HG03439 (cell line): ENCODE data around the gene EPC1.
"Not testable (repeated sequence)": the region's sequence is repeated elsewhere in the genome, so short reads cannot be mapped to it uniquely, and the experiment has no call there.

Experiments
- ATAC-seq: cut with Tn5 transposase; IDR thresholded peaks from one replicate; pipeline ENCODE4 v1.9.1; 2021; ENCODE audit warnings: mild to moderate bottlenecking, moderate library complexity; ENCODE audit not compliant: unreplicated experiment

Gene EPC1

DNA sequence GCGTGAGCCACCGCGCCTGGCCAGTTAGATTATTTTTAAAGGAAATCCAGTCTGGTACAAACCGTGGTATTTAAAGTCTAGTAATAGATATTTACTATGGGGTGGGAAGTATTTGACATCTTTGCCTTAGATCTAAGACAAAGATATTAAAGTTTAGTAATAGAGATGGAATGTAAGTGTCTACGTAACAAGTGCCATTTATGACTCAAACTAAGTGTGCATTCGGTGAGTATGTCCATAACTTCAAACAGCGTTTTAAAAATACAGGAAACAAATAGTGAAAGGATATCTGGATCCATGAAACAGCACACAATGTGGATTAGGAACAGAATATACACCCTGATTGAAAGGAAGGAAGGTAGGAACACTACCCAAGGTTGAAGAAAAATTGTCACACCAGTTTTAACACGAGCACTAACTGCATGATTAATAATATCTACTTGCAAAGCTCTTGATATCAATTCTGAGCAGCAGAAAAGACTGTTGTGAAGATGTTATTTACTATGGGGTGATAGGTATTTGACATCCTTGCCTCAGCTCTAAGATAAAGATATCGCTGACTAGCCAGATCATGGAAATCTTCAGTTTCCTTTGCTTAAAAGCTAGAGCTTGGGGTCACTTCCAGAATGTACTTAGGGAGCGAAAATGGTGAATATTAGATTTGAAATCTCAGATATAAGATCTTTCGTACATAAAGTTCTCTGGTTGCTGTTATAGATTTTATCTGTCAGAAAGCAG, 48.7 kb downstream of the EPC1 start:
- ATAC-seq, result no peak

GRCh38 chr10:32295027-32295426, 51.9 kb downstream of the EPC1 start:
- no peak for ATAC-seq

DNA sequence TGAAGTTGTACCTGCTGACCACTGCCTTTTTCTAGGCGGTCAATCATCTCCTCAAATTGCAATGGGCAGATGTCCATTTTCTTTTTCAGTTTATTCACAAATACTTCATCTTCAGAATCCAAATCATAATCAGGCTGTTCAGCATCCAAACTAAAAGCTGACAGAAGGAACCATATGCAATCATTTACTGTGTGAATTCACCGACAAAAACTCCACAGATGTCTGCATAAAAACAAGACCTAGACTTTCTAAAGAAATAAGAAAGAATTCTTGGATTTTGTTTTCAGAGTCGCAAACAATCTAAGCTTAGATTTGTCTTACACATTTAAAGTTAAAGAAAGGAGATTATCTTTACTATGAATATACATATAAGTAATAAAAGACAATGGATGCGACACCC, 53.4 kb downstream of the EPC1 start:
- no peak for ATAC-seq

GRCh38 chr10:32279795-32280194, 67.2 kb downstream of the EPC1 start:
- no peak for ATAC-seq

DNA sequence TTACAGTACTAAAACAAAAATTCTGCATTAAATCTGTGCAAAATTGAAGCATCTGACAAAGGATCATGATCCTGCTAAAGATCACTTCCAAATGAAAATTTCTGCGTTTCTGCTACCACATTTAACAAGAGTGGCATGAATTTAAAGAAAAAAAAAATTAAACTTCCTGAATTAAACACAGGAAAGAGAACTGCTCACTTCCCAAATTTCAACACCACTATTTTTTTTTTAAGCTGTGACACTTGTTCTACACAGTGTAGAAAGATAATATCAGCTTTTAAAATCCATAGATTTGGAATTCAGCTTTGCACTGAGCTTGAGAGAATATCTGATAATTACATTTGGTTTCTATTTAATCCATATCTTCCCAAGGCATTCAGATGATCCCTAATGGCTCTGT, 73.6 kb downstream of the EPC1 start:
- no peak for ATAC-seq

DNA sequence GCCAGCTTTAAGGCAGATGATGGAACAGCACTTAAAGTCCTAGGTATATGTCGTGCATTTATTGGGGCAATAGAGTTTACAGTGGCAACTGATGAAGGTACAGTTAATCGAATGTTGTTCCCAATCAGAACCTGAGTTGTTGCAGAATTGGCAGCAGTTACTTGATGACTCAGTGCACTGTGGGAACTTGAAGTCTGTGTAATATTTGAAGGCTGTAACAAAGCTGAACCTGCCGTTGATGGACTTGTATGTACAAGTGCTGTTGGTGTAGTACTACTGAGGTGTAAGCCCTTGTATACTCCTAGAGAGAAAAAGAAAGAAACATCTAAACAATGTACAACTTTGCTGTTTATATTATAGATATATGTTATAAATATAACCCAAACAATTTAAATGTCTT, 75.3 kb downstream of the EPC1 start:
- no peak for ATAC-seq

DNA sequence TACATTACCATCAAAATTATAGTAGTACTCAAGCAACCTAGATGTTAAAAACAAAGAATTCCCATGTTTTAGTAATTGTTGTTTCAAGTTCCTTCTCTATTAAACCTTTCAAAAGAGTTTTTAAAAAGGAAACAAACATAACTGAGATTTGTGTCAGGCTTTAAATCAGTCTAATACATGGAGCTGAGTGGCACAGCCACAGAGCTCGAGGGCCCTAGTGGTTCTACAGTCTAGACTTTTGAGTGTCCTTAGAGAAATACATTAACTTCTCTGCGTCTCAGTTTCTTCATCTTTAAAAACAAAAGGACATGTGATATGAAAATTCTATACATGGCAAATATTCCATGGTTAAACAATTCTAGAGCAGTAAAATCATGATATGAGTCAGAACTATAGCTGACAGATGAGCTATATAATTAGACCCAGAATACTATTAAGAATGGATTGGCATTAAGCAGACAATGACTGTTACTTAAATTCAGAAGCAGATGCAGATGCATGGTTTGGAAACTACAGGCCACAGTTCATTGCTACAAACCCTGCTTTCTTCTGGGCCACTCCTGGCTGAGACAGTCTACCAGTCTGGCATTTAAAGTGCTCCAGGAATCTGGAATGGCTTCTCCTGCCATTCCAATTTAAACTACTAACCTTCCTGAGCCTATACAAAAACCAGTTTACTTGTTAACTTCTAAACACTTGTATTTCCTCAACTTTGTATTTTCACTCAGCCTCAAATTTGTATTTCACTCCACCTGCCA, 77.4 kb downstream of the EPC1 start:
- no peak for ATAC-seq

DNA sequence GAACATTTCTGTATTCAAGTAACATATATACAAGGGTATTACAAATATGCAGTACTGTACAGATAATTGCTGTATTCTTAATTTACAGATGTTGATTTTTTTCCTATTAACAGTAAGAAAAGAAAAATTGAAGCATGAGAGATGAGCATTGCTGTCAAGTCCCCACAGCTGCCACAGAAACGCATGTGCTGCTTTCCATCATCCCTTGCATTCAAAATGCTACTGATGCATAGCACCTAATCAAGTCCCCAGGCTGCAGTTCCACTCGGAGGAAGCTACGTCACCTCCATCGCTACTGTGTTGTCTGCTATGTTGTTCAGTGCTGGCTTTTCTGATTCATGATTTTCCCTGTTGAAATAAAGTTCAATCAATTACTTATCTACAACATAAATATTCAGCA, 78.2 kb downstream of the EPC1 start:
- no peak for ATAC-seq

GRCh38 chr10:32266979-32267378, 80.0 kb downstream of the EPC1 start:
- no peak for ATAC-seq

DNA sequence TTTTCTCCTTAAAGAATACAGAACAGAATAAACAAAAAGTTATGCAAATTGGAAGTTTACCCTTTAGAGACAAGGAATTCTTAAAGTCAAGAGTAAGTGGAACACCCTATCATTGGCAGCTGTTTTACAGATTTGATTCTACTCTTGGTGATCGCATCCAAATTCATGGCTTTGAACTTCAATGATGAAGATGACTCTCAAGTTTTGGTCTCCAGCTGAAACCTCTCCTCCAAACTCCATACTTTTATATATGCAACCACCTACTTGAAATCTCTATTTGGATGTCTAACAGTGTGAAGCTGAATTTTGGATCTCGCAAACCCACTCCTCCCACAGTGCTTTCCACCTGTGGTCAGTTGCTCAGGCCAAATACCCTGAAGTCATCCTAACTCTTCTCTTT, 80.4 kb downstream of the EPC1 start:
- no peak for ATAC-seq

DNA sequence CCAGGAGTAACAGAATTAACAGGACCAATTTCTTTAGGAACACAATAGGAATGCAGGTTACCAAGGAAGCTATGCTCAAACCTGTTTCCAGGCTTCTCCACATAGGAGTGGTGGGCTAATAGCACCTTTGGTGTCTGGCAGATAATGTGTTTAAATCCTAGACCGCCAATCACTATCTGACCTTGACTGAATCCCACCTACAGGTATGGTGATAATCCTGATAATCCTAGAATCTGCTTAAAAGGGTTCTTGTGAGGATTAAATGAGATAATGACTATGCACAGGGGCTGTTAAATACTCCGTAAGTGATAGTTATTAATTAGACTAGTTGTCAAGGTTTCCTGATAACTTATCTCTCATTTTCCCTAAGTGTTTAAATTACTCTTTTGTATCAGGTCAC, 81.2 kb downstream of the EPC1 start:
- ATAC-seq, result no peak

DNA sequence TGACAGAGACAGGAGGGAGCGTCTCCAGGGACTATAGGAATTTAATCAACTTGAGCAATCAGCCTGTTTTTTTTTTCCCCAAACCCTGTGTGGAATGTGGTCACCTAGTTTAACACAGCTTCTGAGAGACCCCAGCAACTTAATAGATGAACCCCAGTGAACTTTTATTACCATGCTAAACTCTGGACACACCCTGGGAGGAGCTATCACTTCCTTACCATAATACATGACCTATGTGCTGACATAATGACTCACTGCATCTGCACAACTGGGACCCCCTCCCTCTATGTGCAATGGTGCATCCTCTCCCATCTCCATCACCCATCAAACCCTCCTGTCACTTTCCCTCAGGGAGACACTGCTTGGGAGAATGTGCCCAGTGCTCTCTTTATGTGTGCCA, 83.7 kb downstream of the EPC1 start:
- ATAC-seq, result no peak

DNA sequence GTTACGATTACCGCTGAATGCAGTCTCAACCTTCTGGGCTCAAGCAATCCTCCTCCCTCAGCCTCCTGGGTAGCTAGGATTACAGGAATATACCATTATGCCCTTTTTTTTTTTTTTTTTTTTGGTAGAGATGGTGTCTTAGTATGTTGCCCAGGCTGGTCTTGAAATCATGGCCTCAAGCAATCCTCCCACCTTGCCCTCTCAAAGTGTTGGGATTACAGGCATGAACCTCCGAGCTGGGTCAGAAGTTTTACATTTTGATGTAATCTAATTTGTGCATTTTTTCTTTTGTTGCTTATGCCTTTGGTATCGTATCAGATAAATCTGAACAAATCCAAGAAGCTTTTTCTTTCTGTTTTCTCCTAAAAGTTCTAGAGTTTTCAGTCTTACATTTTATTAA, 87.4 kb downstream of the EPC1 start:
- no peak for ATAC-seq

DNA sequence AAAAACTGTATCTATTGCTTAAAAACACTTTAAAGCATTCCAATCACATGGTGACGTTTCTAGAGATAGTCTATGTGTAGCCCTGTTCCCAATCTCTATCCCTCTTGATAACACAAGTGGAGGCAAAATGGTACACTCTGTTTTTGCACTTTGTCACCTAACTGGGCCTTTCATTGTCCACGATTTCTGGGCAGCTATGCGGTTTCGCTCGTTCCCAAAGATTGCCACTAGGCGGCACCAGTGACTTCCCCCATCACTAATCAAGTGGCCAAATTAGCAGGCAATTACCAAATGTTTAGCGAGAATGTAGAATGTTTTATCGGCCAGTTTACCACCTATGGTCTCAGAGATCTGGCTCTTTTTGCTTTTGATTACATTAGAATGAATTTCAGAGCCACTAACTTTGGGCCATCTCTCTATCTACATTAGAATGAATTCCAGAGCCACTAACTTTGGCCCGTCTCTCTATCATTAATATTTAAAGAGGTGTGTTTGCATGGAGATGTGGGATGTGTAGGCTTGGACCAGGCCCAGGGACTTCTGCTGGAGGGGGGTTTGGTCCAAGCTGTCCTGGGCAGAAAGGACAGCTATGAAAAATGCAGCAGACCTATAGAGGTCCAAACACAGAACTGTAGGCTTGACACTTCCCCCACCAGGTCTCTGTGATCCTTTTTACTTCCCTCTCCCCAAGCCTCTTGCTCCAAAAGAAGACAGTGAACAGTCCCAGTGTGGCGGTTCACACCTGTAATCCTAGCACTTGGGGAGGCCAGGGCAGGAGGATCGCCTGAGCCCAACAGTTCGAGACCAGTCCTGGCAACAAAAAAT, 90.1 kb downstream of the EPC1 start:
- ATAC-seq, result peak; percentile 82

DNA sequence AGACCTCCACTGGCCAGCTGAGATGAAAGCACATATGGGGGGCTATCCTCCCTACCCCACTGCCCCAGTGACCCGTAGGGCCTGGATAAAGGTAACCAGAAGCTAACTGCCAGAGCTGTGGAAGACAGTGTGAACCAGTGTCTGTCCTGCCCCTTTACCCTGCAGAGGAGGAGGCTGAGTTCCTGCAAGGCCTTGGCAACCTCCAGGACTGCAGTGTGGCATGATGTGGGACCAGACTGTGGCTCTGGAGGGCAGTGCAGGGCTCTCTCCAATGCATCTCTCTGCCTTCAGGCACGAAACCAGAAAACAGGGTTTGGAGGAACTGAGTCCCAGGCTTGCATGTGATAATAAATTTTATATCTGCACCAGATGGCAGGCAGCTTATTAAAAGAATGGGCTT, 93.1 kb downstream of the EPC1 start:
- ATAC-seq, result no peak

DNA sequence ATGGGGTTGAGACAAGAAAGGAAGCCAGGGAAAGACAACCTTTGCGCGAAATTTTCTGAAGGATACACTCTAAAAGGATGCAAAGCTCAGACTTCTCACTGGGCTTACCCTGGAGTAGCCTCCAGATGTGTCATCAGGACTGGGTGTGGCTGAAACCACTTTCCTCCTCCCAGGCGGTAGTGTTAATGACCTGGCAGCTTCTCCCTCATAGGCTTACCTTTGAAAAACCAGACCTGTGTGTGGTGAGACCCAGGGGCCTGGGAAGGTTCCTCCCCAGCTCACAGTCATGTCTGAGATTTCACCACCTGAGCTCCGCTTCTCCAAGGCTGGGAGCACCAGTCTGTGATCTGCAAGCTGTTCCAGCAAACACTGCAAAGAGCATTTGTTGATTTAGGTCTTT, 93.7 kb downstream of the EPC1 start:
- no peak for ATAC-seq

- not testable (repeated sequence) for ATAC-seq
Measured at GRCh38 chr10:32250489-32250888, 96.5 kb downstream of the EPC1 start.

DNA sequence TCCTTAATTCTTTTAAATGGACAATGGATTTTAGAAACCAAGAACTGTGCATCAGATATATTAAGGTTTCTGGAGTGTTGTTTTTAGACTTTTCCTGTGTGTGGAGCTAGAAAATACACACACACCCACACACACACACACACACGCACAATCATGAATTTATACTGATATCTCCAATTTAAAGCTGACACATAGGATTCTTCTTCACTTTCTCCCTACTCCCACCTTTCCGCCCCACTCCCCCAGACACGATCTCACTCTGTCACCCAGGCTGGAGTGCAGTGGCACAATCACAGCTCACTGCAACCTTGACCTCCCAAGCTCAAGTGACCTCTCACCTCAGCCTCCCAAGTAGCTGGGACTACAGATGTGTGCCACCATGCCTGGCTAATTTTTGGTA, 100.3 kb downstream of the EPC1 start:
- ATAC-seq, result no peak

- no peak for ATAC-seq
Measured at GRCh38 chr10:32245760-32246159, 101.2 kb downstream of the EPC1 start.

- ATAC-seq, result no peak
Measured at GRCh38 chr10:32244421-32245207, 102.3 kb downstream of the EPC1 start.

GRCh38 chr10:32244011-32244410, 102.9 kb downstream of the EPC1 start:
- ATAC-seq, result no peak
